H54 (cell line): ENCODE results near the gene FAM151A.

ENCODE experiments used
- DNase-seq: peaks from one replicate; pipeline ENCODE4 v3.0.0; 2011; ENCODE audit warnings: low spot score, mixed read lengths; ENCODE audit not compliant: insufficient read length
- FAIRE-seq: peaks from 3 replicates; lab custom pipeline; 2011; peaks lifted over from hg19 to GRCh38; lab: Jason Lieb, UNC
- POLR2A ChIP-seq: IDR thresholded peaks from 2 replicates; pipeline ENCODE4 v1.6.1; 2011; ENCODE audit warnings: low read depth, mild to moderate bottlenecking, low read length

Gene FAM151A

GRCh38 chr1:54614563-54614962, 8.8 kb downstream of the FAM151A start:
- no peak for TF ChIP-seq POLR2A
- no peak for FAIRE-seq
- no peak for DNase-seq

GRCh38 chr1:54614024-54614423, 9.3 kb downstream of the FAM151A start:
- DNase-seq (no peak), FAIRE-seq (no peak)
- no peak for TF ChIP-seq POLR2A

- TF ChIP-seq POLR2A: no peak
- DNase-seq (no peak), FAIRE-seq (no peak)
Observed at GRCh38 chr1:54611621-54612020, 11.7 kb downstream of the FAM151A start.

GRCh38 chr1:54610601-54611580, 12.4 kb downstream of the FAM151A start:
- FAIRE-seq (no peak), DNase-seq (no peak)
- no peak for TF ChIP-seq POLR2A

- DNase-seq (no peak), FAIRE-seq (no peak)
- no peak for TF ChIP-seq POLR2A
Observed at GRCh38 chr1:54610048-54610447, 13.3 kb downstream of the FAM151A start.

GRCh38 chr1:54609301-54609921, 13.9 kb downstream of the FAM151A start:
- DNase-seq: no peak
- no peak for FAIRE-seq
- no peak for TF ChIP-seq POLR2A

GRCh38 chr1:54608566-54609230, 14.6 kb downstream of the FAM151A start:
- no peak for DNase-seq
- TF ChIP-seq POLR2A: no peak
- no peak for FAIRE-seq

- FAIRE-seq (no peak), DNase-seq (no peak)
- TF ChIP-seq POLR2A: no peak
Observed at GRCh38 chr1:54607821-54608565, 15.3 kb downstream of the FAM151A start.

GRCh38 chr1:54606990-54607325, 16.4 kb downstream of the FAM151A start:
- FAIRE-seq: no peak
- DNase-seq: no peak
- no peak for TF ChIP-seq POLR2A

GRCh38 chr1:54606096-54606989, 17.0 kb downstream of the FAM151A start:
- no peak for DNase-seq
- FAIRE-seq: no peak
- no peak for TF ChIP-seq POLR2A

- no peak for TF ChIP-seq POLR2A
- FAIRE-seq: no peak
- no peak for DNase-seq
Observed at GRCh38 chr1:54604572-54605370, 18.6 kb downstream of the FAM151A start.

- TF ChIP-seq POLR2A: no peak
- FAIRE-seq (no peak), DNase-seq (no peak)
Observed at GRCh38 chr1:54604051-54604450, 19.3 kb downstream of the FAM151A start.

GRCh38 chr1:54603241-54603640, 20.1 kb downstream of the FAM151A start:
- no peak for TF ChIP-seq POLR2A
- FAIRE-seq: no peak
- no peak for DNase-seq
